GM12878 (cell line): ENCODE data around the gene GIMAP2. TPM values are rescaled to one million over a fixed set of nuclear protein-coding genes. Genes with fewer than 3 reads are reported as not detected.
A peak's percentile ranks its signal among the peaks of the same experiment; 100 is the strongest.

ENCODE experiments used
- ATAC-seq: fragments of 200-7000 bp; cut with Tn5 transposase; 3 replicates; pipeline ENCODE4 v1.9.1; 2020; ENCODE audit warnings: mild to moderate bottlenecking, moderate library complexity
- BruUV-seq: library from RNA; stranded (reverse); fragments of 400-500 nt; replicated peaks from 2 replicates; lab custom pipeline; 2021; lab: Mats Ljungman, UMichigan
- CTCF ChIA-PET: fragments of 300-600 bp; sonication (Branson Sonifier 250); formaldehyde crosslinking; extraction: SDS; loops from one replicate; lab custom pipeline; 2021; ENCODE audit warnings: inconsistent platforms; lab: Yijun Ruan, JAX
- POLR2A ChIA-PET: fragments of 350-600 bp; formaldehyde crosslinking; extraction: SDS; loops from one replicate; lab custom pipeline; 2021; ENCODE audit warnings: inconsistent platforms; lab: Charles Lee
- RAD21 ChIA-PET: fragments of 300-600 bp; sonication (Branson Sonifier 250); formaldehyde crosslinking; loops from one replicate; lab custom pipeline; 2023; ENCODE audit warnings: antibody characterized with exemption; ENCODE audit not compliant: unreplicated experiment; lab: Charles Lee
- SMC1A ChIA-PET: fragments of 300-600 bp; sonication (Branson Sonifier 250); formaldehyde crosslinking; loops from one replicate; lab custom pipeline; 2023; ENCODE audit not compliant: unreplicated experiment, uncharacterized antibody; lab: Charles Lee
- DNase-seq: peaks from one replicate; pipeline ENCODE4 v3.0.0-alpha.2; 2011; ENCODE audit warnings: low read depth, low spot score
- FAIRE-seq: peaks from 3 replicates; lab custom pipeline; 2011; peaks lifted over from hg19 to GRCh38; lab: Jason Lieb, UNC
- H2AFZ ChIP-seq: 2 replicates; pipeline ENCODE4 v1.6.0; 2011; ENCODE audit warnings: low read depth, low read length, control low read depth; ENCODE audit not compliant: control insufficient read depth
- H3K27ac ChIP-seq: 2 replicates; pipeline ENCODE4 v1.5.1; 2011; ENCODE audit warnings: control low read depth; ENCODE audit not compliant: control insufficient read depth, insufficient read depth
- H3K27me3 ChIP-seq, 2 experiments: replicated peaks in 1 of 2; 2 replicates each; pipeline versions ENCODE4 v1.6.0 to v1.6.1; 2011; ENCODE audit warnings: low read length in 1 of 2; ENCODE audit not compliant: control insufficient read depth in 2 of 2, insufficient read depth in 2 of 2
- H3K36me3 ChIP-seq, 2 experiments: 2 replicates each; pipeline ENCODE4 v1.5.1; 2011; ENCODE audit warnings: low read length in 1 of 2; ENCODE audit not compliant: control insufficient read depth in 2 of 2, insufficient read depth in 2 of 2
- H3K4me1 ChIP-seq: 2 replicates; pipeline ENCODE4 v1.6.1; 2011; ENCODE audit warnings: mild to moderate bottlenecking, low read length, moderate library complexity, mixed read lengths; ENCODE audit not compliant: control insufficient read depth, insufficient read depth
- H3K4me2 ChIP-seq: 2 replicates; pipeline ENCODE4 v1.6.0; 2011; ENCODE audit warnings: control low read depth; ENCODE audit not compliant: control insufficient read depth, insufficient read depth
- H3K4me3 ChIP-seq: fragments of 200-600 bp; sonication (generic); 2 replicates; pipeline ENCODE4 v1.5.1; 2016
- H3K79me2 ChIP-seq: 2 replicates; pipeline ENCODE4 v1.6.0; 2011; ENCODE audit warnings: low read length; ENCODE audit not compliant: control insufficient read depth, insufficient read depth
- H3K9ac ChIP-seq: 2 replicates; pipeline ENCODE4 v1.8.0; 2011; ENCODE audit warnings: low read length, control low read depth, mixed read lengths; ENCODE audit not compliant: control insufficient read depth, insufficient read depth
- H3K9me3 ChIP-seq: replicated peaks from 3 replicates; pipeline ENCODE4 v1.5.1; 2011; ENCODE audit warnings: mild to moderate bottlenecking, low read length; ENCODE audit not compliant: control insufficient read depth, insufficient read depth
- H4K20me1 ChIP-seq: 2 replicates; pipeline ENCODE4 v1.6.0; 2011; ENCODE audit not compliant: control insufficient read depth, insufficient read depth
- CUX1 ChIP-seq: IDR thresholded peaks from 2 replicates; pipeline ENCODE4 v1.6.1; 2012; ENCODE audit warnings: improper control_type of control experiment, low read depth, low read length; ENCODE audit not compliant: insufficient replicate concordance
- IKZF1 ChIP-seq: fragments of 450-650 bp; conservative IDR thresholded peaks from 2 replicates; pipeline ENCODE4 v1.6.1; 2017; ENCODE audit warnings: antibody characterized with exemption, mild to moderate bottlenecking
- IKZF2 ChIP-seq, 2 experiments: fragments of 450-650 bp; IDR thresholded peaks; 2 replicates each; pipeline ENCODE4 v1.6.1; 2017; ENCODE audit warnings: mild to moderate bottlenecking in 2 of 2, moderate library complexity in 2 of 2
- NFIC ChIP-seq: IDR thresholded peaks from 2 replicates; pipeline ENCODE4 v1.6.1; 2012; ENCODE audit warnings: low read depth, mild to moderate bottlenecking, inconsistent platforms, low read length, moderate library complexity
- NFYB ChIP-seq: IDR thresholded peaks from 2 replicates; pipeline ENCODE4 v1.6.1; 2011; ENCODE audit warnings: low read depth, mild to moderate bottlenecking, low read length, improper control_type of control experiment, moderate library complexity; ENCODE audit not compliant: insufficient read depth
- POLR2AphosphoS5 ChIP-seq: IDR thresholded peaks from 2 replicates; pipeline ENCODE4 v1.6.1; 2011; ENCODE audit warnings: mild to moderate bottlenecking, low read length, inconsistent platforms
- RFX5 ChIP-seq: IDR thresholded peaks from 2 replicates; pipeline ENCODE4 v1.6.1; 2011; ENCODE audit warnings: low read depth, low read length, improper control_type of control experiment
- SPI1 ChIP-seq: IDR thresholded peaks from 2 replicates; pipeline ENCODE4 v1.6.1; 2011; ENCODE audit warnings: low read depth, mild to moderate bottlenecking, low read length, moderate library complexity, borderline replicate concordance; ENCODE audit not compliant: insufficient read depth
- SUPT20H ChIP-seq: IDR thresholded peaks from 2 replicates; pipeline ENCODE4 v1.6.1; 2011; ENCODE audit warnings: low read depth, mild to moderate bottlenecking, low read length, moderate library complexity, borderline replicate concordance; ENCODE audit not compliant: control insufficient read depth
- WGBS: methylation state at CpG from one replicate; pipeline ENCODE4 v1.1.6; 2016; ENCODE audit warnings: low lambda C conversion rate; ENCODE audit not compliant: insufficient replicate concordance, insufficient coverage; ENCODE audit errors: missing lambda C conversion rate; 5-methylcytosine and 5-hydroxymethylcytosine counted together
- in situ Hi-C: fragments of 300-500 bp; cut with MboI; formaldehyde crosslinking; loops from 9 replicates; pipeline ENCODE4 v1.14.3; 2018; ENCODE audit warnings: mixed read lengths
- intact Hi-C: fragments of 100-400 bp; cut with micrococcal nuclease; formaldehyde crosslinking; loops from one replicate; pipeline ENCODE4 v1.14.2; 2022; ENCODE audit not compliant: unreplicated experiment
- polyA plus RNA-seq, 11 experiments: library from polyadenylated mRNA; depleted of rRNA in 4 of 11; unstranded in 6 of 11; stranded (reverse) in 5 of 11; fragments of >200 nt; fragmentation: Nextera tagmentation in 4 of 11; fragmentation: Illumina TruSeq in 1 of 11; extraction: Ambion mirVana in 4 of 11; extraction: Trizol in 1 of 11; gene quantifications; 1 replicate in 1 of 11; 2 replicates in 10 of 11; pipeline versions ENCODE4 v1.2.1 to v1.2.3, GENCODE V29; 2011 to 2016; ENCODE audit warnings: inconsistent platforms in 2 of 11, missing spikeins in 2 of 11, low read depth in 1 of 11
- total RNA-seq, 4 experiments: library from RNA; depleted of rRNA in 3 of 4; stranded (reverse); fragments of >200 nt in 3 of 4; fragmentation: Illumina TruSeq in 1 of 4; extraction: Trizol in 1 of 4; gene quantifications; 2 replicates each; pipeline versions ENCODE4 v1.2.1 to v1.2.3, GENCODE V29; 2013 to 2021
- TF ChIP-seq, protein P1 (sequence below): fragments of 450-650 bp; formaldehyde crosslinking; IDR thresholded peaks from 2 replicates; pipeline ENCODE4 v1.4.0; 2022; ENCODE audit warnings: mild to moderate bottlenecking, moderate library complexity

GIMAP2 gene
- total and polyA plus RNA-seq, 10 of the 15 experiments (the other 5 are each of a cell fraction or from before 2014, with no cell fraction given) = 21.3 to 102 (median 31.8) TPM

- BruUV-seq = no TSS peak
- peak overlapping the region; percentile 5; the same call in 1 of the 2 replicates for H3K4me2 ChIP-seq
- FAIRE-seq = no peak
Measured at GRCh38 chr7:150649080-150649385, 36.5 kb upstream of the GIMAP2 start.

GRCh38 chr7:150654692-150655091 lies 30.8 kb upstream of the GIMAP2 start:
- in situ Hi-C loops = no loop called here
- Histone ChIP-seq H3K79me2 (no peaks in the 10 kb centered on the region), H3K36me3 (no peaks in the 10 kb centered on the region; a peak in 1 of 4 replicates), H2AFZ (no peak overlapping the region), H3K27me3 (no peaks in the 10 kb centered on the region), H3K4me2 (no peak overlapping the region), H3K9me3 (peaks cover 6% of the 10 kb centered on the region; the same call in 2 of the 3 replicates), H3K4me3 (no peak overlapping the region), H4K20me1 (no peaks in the 10 kb centered on the region), H3K9ac (no peak overlapping the region), H3K27ac (no peak overlapping the region), H3K4me1 (no peaks in the 10 kb centered on the region; the same call in 1 of the 2 replicates)
- intact Hi-C loops = no loop called here
- 87% methylated on average over 2 of the region's 2 CpGs for WGBS
- DNase-seq (no peak), ATAC-seq (no peak), FAIRE-seq (no peak)
- SMC1A ChIA-PET = no interaction called here
- POLR2A ChIA-PET = no interaction called here
- BruUV-seq = no TSS peak
- CTCF ChIA-PET = interaction anchor here (0.8 kb wide), 1 partner anchor 14 kb away, joined by 3 read pairs; no protein-coding TSS in a partner anchor
- RAD21 ChIA-PET = no interaction called here
- TF ChIP-seq RFX5 = no peak
- TF ChIP-seq, protein P1, sequence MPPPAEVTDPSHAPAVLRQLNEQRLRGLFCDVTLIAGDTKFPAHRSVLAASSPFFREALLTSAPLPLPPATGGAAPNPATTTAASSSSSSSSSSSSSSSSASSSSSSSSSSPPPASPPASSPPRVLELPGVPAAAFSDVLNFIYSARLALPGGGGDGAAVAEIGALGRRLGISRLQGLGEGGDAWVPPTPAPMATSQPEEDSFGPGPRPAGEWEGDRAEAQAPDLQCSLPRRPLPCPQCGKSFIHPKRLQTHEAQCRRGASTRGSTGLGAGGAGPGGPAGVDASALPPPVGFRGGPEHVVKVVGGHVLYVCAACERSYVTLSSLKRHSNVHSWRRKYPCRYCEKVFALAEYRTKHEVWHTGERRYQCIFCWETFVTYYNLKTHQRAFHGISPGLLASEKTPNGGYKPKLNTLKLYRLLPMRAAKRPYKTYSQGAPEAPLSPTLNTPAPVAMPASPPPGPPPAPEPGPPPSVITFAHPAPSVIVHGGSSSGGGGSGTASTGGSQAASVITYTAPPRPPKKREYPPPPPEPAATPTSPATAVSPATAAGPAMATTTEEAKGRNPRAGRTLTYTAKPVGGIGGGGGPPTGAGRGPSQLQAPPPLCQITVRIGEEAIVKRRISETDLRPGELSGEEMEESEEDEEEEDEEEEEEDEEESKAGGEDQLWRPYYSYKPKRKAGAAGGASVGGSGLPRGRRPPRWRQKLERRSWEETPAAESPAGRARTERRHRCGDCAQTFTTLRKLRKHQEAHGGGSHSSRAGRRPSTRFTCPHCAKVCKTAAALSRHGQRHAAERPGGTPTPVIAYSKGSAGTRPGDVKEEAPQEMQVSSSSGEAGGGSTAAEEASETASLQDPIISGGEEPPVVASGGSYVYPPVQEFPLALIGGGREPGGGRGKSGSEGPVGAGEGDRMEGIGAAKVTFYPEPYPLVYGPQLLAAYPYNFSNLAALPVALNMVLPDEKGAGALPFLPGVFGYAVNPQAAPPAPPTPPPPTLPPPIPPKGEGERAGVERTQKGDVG = no peak
- no peak for TF ChIP-seq CUX1
- TF ChIP-seq SUPT20H = no peak
- no peak for TF ChIP-seq IKZF2 (IDR thresholded peaks at IDR 0.05)
- TF ChIP-seq POLR2AphosphoS5 = no peak

More at GRCh38 chr7:150649080-150649385, 36.5 kb upstream of the GIMAP2 start:
- Histone ChIP-seq H4K20me1 (no peaks in the 10 kb centered on the region), H3K36me3 (no peaks in the 10 kb centered on the region), H3K9ac (no peak overlapping the region), H3K4me1 (peaks cover 14% of the 10 kb centered on the region), H2AFZ (0 out of 2 replicates have a peak overlapping the region, but pooled peaks have one; percentile 37), H3K79me2 (no peaks in the 10 kb centered on the region), H3K4me3 (no peak overlapping the region), H3K9me3 (peaks cover 9% of the 10 kb centered on the region; the same call in 2 of the 3 replicates), H3K27ac (peak overlapping the region; percentile 69), H3K27me3 (no peaks in the 10 kb centered on the region)
- TF ChIP-seq SPI1 (peak; percentile 53; the same call in 1 of the 2 replicates), IKZF1 (no peak), NFIC (0 out of 2 replicates have a peak, but pooled peaks have one; percentile 3), NFYB (0 out of 2 replicates have a peak, but pooled peaks have one; percentile 27)
- ChIA-PET RAD21 (no interaction called here), CTCF (interaction anchor here (1.1 to 1.7 kb wide), 3 partner anchors 9 to 19 kb away, joined by 3 to 5 read pairs (median 3); no protein-coding TSS in a partner anchor), SMC1A (interaction anchor here (1.4 to 1.8 kb wide), 3 partner anchors 11 to 20 kb away, joined by 6 to 8 read pairs (median 7); no protein-coding TSS in a partner anchor), POLR2A (no interaction called here)
- 55% methylated on average over 3 of the region's 3 CpGs for WGBS
- in situ Hi-C loops (no loop called here), intact Hi-C loops (no loop called here)
- no peak; the same call in 2 of the 3 replicates for ATAC-seq
- no peak for DNase-seq
